Erythroblast (primary cell): ENCODE measurements around the gene SYT13.

Experiments used
- DNase-seq, 2 experiments: peaks; one replicate each; lab custom pipeline; 2025; lab: John Stamatoyannopoulos, UW
- GATA1 ChIP-seq: IDR thresholded peaks from 2 replicates; pipeline ENCODE4 v1.6.1; 2011; ENCODE audit warnings: low read depth, mild to moderate bottlenecking, control low read depth, low read length, moderate library complexity
- POLR2A ChIP-seq: IDR thresholded peaks from 2 replicates; pipeline ENCODE4 v1.6.1; 2011; ENCODE audit warnings: mild to moderate bottlenecking, low read length

The SYT13 gene

GRCh38 chr11:45321669-45322068 is 35.5 kb upstream of the SYT13 start:
- no peak for DNase-seq
- TF ChIP-seq POLR2A = no peak
- TF ChIP-seq GATA1 = no peak

GRCh38 chr11:45321031-45321595 is 35.0 kb upstream of the SYT13 start:
- no peak for DNase-seq
- no peak for TF ChIP-seq GATA1
- TF ChIP-seq POLR2A = no peak

DNA sequence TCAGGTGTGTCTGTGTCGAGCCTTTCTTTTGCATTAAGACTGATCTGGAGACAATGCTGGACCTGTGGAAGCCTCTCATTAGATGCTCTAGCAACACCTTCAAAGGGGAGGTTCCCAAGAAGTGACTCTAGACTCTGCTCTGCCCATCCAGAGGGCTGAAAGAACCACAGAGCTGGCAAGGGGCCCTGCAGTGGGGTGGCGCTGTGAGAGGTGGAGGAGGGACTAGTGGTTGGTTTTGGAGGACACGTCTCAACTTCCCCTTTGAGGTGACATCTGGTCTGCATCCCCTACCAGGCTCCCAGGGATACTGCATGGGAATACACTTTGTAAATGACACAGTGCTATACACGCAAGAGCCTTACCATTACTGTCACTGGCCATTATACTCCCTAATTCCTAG is 34.2 kb upstream of the SYT13 start:
- DNase-seq = no peak
- no peak for TF ChIP-seq POLR2A
- no peak for TF ChIP-seq GATA1

DNA sequence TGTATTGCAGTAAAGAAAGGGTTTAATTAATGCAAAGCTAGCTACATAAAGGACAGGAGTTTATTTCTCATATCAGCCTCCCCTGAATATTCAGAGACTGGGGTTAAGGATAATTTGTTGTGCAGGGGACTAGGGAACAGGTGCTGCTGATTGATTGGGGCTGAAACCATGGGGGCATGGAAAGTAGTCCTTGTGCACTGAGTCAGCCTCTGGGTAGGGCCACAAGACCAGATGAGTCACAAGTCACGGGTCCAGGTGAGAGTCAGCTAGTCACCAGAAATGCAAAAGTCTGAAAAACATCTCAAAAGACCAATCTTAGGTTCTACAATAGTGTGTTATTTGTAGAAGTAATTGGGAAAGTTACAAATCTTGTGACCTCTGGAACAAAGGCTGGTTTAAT is 32.9 kb upstream of the SYT13 start:
- no peak for DNase-seq
- no peak for TF ChIP-seq POLR2A
- no peak for TF ChIP-seq GATA1

GRCh38 chr11:45318516-45318915 is 32.4 kb upstream of the SYT13 start:
- no peak for TF ChIP-seq GATA1
- TF ChIP-seq POLR2A = no peak
- no peak for DNase-seq

DNA sequence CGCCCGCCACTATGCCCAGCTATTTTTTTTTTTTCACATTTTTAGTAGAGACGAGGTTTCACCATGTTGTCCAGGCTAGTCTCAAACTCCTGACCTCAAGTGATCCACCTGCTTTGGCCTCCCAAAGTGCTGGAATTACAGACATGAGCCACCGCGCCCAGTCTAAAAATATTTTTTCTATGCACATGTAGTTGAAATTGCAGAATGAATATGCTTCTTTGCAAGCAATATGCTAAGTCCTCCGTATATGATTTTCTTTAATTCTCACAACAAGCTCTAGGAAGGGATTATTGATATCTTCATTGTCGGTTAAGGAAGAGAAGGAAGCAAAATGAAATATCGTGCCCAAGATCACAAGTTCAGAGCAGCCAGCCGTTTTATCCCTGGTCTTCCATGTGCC is 30.1 kb upstream of the SYT13 start:
- TF ChIP-seq POLR2A (no peak), GATA1 (no peak)
- no peak for DNase-seq

- TF ChIP-seq POLR2A = no peak
- no peak for TF ChIP-seq GATA1
- no peak for DNase-seq
Observed at GRCh38 chr11:45314900-45315299, 28.8 kb upstream of the SYT13 start.

GRCh38 chr11:45313171-45313865 is 27.2 kb upstream of the SYT13 start:
- DNase-seq = no peak

DNA sequence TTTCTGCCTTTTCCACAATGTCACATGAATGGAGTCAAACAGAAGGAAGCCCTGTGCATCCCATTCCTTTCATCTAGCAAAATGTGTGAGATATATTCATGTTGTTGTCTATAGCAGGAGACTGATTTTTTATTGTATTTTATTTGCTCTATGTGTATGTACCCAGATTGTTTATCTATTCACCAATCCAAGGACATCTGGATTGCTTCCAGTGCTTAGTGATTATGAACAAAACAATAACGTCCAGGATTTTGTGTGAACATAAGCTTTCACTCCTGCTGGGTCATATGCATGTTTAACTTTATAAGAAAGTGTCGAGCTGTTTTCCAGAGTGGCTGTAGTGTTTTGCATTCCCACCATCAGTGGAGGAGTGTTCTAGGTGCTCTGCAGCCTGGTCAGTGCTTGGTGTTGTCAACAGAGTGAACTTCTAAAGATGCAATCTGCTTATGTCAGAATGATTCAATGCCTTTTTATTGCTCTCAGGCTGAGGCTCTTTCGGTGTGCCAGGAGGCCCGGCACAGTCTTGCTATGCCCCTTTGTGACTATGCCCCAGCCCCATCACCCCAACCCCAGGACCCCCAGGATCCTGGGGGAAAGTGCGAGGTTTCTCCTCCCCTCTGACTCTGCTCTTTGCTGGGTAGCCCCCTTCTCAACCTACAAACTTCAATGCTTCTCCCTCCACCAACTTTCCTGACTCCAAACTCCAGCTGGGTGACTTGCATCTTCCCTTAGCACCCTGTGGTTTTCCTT is 19.9 kb upstream of the SYT13 start:
- no peak for TF ChIP-seq GATA1
- no peak for TF ChIP-seq POLR2A
- DNase-seq = no peak

More at GRCh38 chr11:45313171-45313865, 27.2 kb upstream of the SYT13 start:
- TF ChIP-seq POLR2A (no peak), GATA1 (no peak)

- TF ChIP-seq GATA1 (no peak), POLR2A (no peak)
- DNase-seq = no peak
Observed at GRCh38 chr11:45304992-45305335, 18.8 kb upstream of the SYT13 start.

DNA sequence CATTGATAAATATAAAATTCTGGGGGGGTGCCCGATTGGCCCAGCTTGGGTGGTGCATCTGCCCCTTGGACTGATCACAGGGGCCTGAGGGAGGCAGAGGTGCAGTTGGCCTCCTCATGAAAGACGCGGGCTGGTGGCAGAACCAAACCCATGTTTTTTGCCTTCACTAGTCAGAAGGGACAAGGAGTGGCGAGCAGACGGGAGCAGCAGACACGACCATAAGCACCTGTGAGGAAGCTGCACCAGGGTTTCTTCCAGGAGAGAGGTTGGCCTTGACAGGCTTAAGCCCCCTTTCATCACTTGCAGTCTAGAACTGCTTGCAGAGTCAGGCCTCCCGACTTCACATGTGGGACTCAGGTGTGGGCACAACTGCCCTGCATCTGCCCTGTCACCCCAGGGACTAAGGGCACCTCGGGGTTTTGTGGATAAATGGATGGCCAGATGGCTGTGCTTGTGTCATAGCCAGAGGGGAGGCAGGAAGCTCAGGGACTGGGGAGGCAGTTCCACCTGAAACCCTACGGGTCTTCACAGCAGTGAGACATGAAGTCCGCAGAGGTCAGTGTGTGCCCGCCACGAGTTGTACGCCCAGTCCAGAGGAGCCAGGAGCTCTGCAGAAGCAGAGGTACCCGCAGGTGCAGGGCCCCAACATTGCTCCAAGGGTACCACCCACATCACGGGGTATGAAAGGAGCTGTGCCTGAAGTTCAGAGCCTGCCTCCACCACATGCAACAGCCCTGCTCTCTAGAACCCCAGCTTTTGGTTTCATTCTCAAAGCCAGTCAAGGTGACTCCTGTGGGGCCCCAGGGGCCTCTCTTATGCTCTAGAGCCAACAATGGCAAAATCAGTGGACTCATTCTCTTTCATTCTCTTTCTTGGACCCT is 18.2 kb upstream of the SYT13 start:
- no peak for TF ChIP-seq GATA1
- no peak for TF ChIP-seq POLR2A
- DNase-seq = no peak

DNA sequence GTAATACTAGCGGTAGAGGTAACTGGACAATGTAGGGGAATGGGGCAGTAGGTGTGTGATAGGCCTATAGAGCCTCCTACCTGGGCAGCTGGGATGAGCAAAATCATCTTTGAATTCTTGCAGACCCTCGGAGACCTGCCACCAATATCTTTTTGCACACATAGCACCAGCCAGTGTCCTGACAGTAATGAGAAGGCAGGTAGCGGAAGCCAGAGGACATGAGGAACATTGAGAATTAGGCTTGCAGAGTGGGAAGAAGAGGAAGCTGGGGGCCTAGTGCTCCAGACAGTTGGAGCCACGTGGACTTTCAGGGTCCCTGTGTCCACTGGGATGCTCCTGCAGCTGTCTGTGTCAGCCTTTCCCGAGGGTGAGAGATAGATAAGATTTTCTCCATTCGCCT is 17.2 kb upstream of the SYT13 start:
- no peak for DNase-seq
- TF ChIP-seq POLR2A (no peak), GATA1 (no peak)

- TF ChIP-seq GATA1 (no peak), POLR2A (no peak)
- no peak for DNase-seq
Observed at GRCh38 chr11:45301537-45302246, 15.6 kb upstream of the SYT13 start.
